ENCODE measurements around the gene EPB42. TPM values are rescaled to one million over a fixed set of nuclear protein-coding genes. Genes with fewer than 3 reads are reported as not detected.

Gene EPB42
- total and polyA plus RNA-seq, 7 donors = 0.52 TPM; not detected in 6

- H3K27me3 ChIP-seq (ENCODE audit: insufficient read depth in 3 of 3, low read length in 2 of 3) = peaks cover 0 to 5% (median 0%) of the 10 kb centered on the region in 3 donors
- H3K4me1 ChIP-seq = no peaks in the 10 kb centered on the region
- intact Hi-C loops (cut with DNase I) = no loop called here
- no peaks in the 10 kb centered on the region for H3K9me3 ChIP-seq
- H3K36me3 ChIP-seq (ENCODE audit: insufficient read depth in 1 of 2, low read depth in 1 of 2) = no peaks in the 10 kb centered on the region
- ATAC-seq = no peak
- no peak overlapping the region for H3K4me3 ChIP-seq
- no peak for DNase-seq
- H3K27ac ChIP-seq = no peak overlapping the region
- TF ChIP-seq CTCF (IDR thresholded peaks at IDR 0.05) = no peak
Measured at GRCh38 chr15:43212951-43213350, 7.9 kb downstream of the EPB42 start.

- Histone ChIP-seq H3K27ac (no peak overlapping the region), H3K9me3 (no peaks in the 10 kb centered on the region), H3K4me3 (no peak overlapping the region), H3K4me1 (no peaks in the 10 kb centered on the region), H3K36me3 (ENCODE audit: insufficient read depth in 1 of 2, low read depth in 1 of 2) (no peaks in the 10 kb centered on the region), H3K27me3 (ENCODE audit: insufficient read depth in 3 of 3, low read length in 2 of 3) (peaks cover 0 to 5% (median 0%) of the 10 kb centered on the region in 3 donors)
- WGBS, 3 donors = 59 to 66% (median 66%) methylated on average over 7 to 8 of the region's 8 CpGs
- intact Hi-C loops (cut with DNase I) = no loop called here
- TF ChIP-seq CTCF (IDR thresholded peaks at IDR 0.05) = no peak
- DNase-seq (no peak), ATAC-seq (no peak)
Measured at GRCh38 chr15:43212299-43212698, 8.5 kb downstream of the EPB42 start.

DNA sequence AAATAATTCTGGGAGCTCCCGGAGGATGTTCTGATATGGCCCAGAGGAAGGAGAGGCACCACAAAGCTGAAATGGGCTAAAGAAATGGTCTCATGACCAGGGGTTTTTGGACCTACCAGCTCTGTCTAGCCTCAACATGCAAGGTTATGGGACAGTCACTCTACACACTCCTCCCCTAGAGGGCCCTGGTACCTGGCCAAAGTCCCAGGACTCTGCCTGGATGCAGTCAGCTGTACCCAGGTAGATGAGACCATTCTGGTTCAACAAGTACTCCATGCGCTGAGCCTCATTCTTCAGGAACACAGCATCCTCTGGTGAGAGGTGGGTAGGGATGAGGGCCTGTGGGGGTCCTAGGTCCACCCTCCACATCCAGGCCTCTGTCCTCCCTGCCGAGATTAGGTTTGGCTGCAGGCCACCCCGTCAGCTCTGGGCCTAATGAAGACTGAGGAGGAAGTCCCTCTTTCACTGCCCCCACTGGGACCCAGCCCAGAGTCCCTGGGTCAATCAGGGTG, 9.5 kb downstream of the EPB42 start:
- Histone ChIP-seq H3K4me1 (no peaks in the 10 kb centered on the region), H3K27ac (no peak overlapping the region), H3K4me3 (no peak overlapping the region), H3K36me3 (ENCODE audit: insufficient read depth in 1 of 2, low read depth in 1 of 2) (no peaks in the 10 kb centered on the region), H3K27me3 (ENCODE audit: insufficient read depth in 3 of 3, low read length in 2 of 3) (peaks cover 0 to 5% (median 0%) of the 10 kb centered on the region in 3 donors), H3K9me3 (no peaks in the 10 kb centered on the region)
- no peak for DNase-seq
- WGBS, 3 donors = 75 to 83% (median 81%) methylated on average over 4 of the region's 4 CpGs
- TF ChIP-seq CTCF (IDR thresholded peaks at IDR 0.05) = no peak
- intact Hi-C loops (cut with DNase I) = no loop called here
- ATAC-seq = no peak

DNA sequence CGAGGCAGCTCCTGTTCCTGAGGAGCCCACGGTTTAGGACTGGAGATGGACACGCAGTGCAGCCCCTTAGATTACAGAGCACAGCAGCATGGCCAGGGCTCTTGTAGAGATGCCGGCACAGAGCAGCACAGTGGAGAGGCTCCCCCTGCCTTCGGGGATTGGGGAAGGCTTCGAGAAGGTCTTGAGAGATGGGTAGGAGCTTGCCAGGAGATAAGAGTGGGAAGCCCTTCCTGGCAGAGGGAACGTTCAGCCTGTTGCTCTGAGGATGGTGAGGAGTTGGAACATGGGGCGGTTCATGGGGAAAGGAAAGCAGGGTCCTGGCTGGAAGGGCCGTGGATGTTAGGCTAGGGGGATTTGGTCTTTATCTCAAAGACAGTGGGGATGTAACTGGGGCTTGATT, 10.0 kb downstream of the EPB42 start:
- Histone ChIP-seq H3K9me3 (no peaks in the 10 kb centered on the region), H3K4me1 (no peaks in the 10 kb centered on the region), H3K36me3 (ENCODE audit: insufficient read depth in 1 of 2, low read depth in 1 of 2) (no peaks in the 10 kb centered on the region), H3K4me3 (no peak overlapping the region), H3K27ac (no peak overlapping the region), H3K27me3 (ENCODE audit: insufficient read depth in 3 of 3, low read length in 2 of 3) (peaks cover 0 to 5% (median 0%) of the 10 kb centered on the region in 3 donors)
- TF ChIP-seq CTCF (IDR thresholded peaks at IDR 0.05) = no peak
- intact Hi-C loops (cut with DNase I) = no loop called here
- 76 to 82% (median 79%) methylated on average over 9 of the region's 9 CpGs for WGBS, 3 donors
- DNase-seq = no peak
- no peak for ATAC-seq

DNA sequence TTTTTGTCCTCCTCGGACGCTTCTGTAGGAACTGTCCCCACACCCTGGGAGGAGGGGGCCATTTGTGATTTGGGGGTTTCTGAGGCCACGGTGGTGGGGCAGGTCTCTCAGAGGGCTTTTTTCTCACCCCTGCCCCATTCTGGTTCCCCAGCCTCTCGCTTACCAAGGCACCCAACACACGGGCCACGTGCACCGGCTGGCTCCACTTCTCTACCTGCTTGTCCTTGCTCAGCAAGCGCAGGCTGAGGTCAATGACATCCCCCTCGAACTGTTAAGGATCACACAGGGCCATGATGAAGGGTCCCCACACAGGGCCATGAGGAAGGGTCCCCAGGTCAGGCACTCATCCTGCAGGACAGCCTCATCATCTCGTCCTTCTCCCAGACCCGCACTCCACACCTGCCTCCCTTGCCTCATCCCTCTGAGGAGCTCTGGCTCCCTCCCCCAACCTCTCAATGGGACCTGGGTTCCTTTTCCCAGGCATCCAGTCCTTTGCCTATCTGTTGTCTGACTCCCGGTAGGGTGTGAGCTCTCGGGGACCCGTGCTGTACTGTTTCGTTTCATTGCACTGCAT, 10.6 kb downstream of the EPB42 start:
- intact Hi-C loops (cut with DNase I) = no loop called here
- no peak for TF ChIP-seq CTCF (IDR thresholded peaks at IDR 0.05)
- WGBS, 3 donors = 86% methylated on average over 15 of the region's 15 CpGs
- Histone ChIP-seq H3K27me3 (ENCODE audit: insufficient read depth in 3 of 3, low read length in 2 of 3) (peaks cover 0 to 5% (median 0%) of the 10 kb centered on the region in 3 donors), H3K4me1 (no peaks in the 10 kb centered on the region), H3K36me3 (ENCODE audit: insufficient read depth in 1 of 2, low read depth in 1 of 2) (no peaks in the 10 kb centered on the region), H3K27ac (no peak overlapping the region), H3K9me3 (no peaks in the 10 kb centered on the region), H3K4me3 (no peak overlapping the region)
- ATAC-seq (no peak), DNase-seq (no peak)

Measured in psoas muscle (tissue), 8 donors.